Measurements from ENCODE around the gene GJA9.

The GJA9 gene

DNA sequence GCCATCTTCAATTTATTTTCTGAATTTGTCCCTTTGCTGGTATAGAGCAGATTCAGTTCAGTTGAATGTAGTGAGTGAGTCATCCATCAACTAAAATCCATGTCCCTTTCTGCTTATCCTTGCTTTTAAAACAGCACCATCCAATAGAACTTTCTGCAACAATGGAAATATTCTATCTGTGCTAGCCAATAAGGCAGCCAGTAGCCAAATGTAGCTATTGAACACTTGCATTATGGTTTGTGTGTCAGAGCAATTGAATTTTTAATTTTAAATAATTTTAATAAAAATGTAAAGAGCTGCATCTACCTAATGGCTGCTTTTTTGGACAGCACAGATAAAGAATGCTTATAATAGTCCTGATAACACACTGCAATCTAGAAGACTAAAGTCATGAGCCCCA is at the start of gene GJA9:
Gene GJA9 (minus strand): TSS at position 101 of the 400 bp plus-strand sequence. CDS start 5,489 bp downstream, outside the sequence.
- Histone ChIP-seq H3K9me3 (no peaks in the 10 kb centered on the region), H3K27me3 (no peaks in the 10 kb centered on the region), H3K4me1 (ENCODE audit: control insufficient read depth in 1 of 2, insufficient read depth in 1 of 2, low read depth in 1 of 2, low read length in 1 of 2) (no peaks in the 10 kb centered on the region), H3K27ac (no peak within 1 kb of the TSS), H3K36me3 (no peaks in the 10 kb centered on the region), H3K4me3 (ENCODE audit: low read depth in 1 of 2, low read length in 1 of 2) (no peak within 1 kb of the TSS)
- TF ChIP-seq, protein P1, sequence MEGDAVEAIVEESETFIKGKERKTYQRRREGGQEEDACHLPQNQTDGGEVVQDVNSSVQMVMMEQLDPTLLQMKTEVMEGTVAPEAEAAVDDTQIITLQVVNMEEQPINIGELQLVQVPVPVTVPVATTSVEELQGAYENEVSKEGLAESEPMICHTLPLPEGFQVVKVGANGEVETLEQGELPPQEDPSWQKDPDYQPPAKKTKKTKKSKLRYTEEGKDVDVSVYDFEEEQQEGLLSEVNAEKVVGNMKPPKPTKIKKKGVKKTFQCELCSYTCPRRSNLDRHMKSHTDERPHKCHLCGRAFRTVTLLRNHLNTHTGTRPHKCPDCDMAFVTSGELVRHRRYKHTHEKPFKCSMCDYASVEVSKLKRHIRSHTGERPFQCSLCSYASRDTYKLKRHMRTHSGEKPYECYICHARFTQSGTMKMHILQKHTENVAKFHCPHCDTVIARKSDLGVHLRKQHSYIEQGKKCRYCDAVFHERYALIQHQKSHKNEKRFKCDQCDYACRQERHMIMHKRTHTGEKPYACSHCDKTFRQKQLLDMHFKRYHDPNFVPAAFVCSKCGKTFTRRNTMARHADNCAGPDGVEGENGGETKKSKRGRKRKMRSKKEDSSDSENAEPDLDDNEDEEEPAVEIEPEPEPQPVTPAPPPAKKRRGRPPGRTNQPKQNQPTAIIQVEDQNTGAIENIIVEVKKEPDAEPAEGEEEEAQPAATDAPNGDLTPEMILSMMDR (IDR thresholded peaks at IDR 0.05): no peak

- no peaks in the 10 kb centered on the region for H3K9me3 ChIP-seq
- H3K4me3 ChIP-seq (ENCODE audit: low read depth in 1 of 2, low read length in 1 of 2): no peak overlapping the region
- TF ChIP-seq, protein P1 (IDR thresholded peaks at IDR 0.05): no peak
- H3K36me3 ChIP-seq: no peaks in the 10 kb centered on the region
- H3K27me3 ChIP-seq: peaks cover 3% of the 10 kb centered on the region
- no peak overlapping the region for H3K27ac ChIP-seq
- no peaks in the 10 kb centered on the region for H3K4me1 ChIP-seq (ENCODE audit: control insufficient read depth in 1 of 2, insufficient read depth in 1 of 2, low read depth in 1 of 2, low read length in 1 of 2)
These were observed 48.1 kb upstream of the GJA9 start for GRCh38 chr1:38929476-38929875.

GRCh38 chr1:38929054-38929453 is 47.7 kb upstream of the GJA9 start:
- Histone ChIP-seq H3K27me3 (peaks cover 3% of the 10 kb centered on the region), H3K36me3 (no peaks in the 10 kb centered on the region), H3K27ac (no peak overlapping the region), H3K4me3 (ENCODE audit: low read depth in 1 of 2, low read length in 1 of 2) (no peak overlapping the region), H3K9me3 (no peaks in the 10 kb centered on the region), H3K4me1 (ENCODE audit: control insufficient read depth in 1 of 2, insufficient read depth in 1 of 2, low read depth in 1 of 2, low read length in 1 of 2) (no peaks in the 10 kb centered on the region)
- TF ChIP-seq, protein P1 (IDR thresholded peaks at IDR 0.05): no peak

- Histone ChIP-seq H3K27ac (no peak overlapping the region), H3K36me3 (no peaks in the 10 kb centered on the region), H3K4me3 (ENCODE audit: low read depth in 1 of 2, low read length in 1 of 2) (no peak overlapping the region), H3K9me3 (no peaks in the 10 kb centered on the region), H3K4me1 (ENCODE audit: control insufficient read depth in 1 of 2, insufficient read depth in 1 of 2, low read depth in 1 of 2, low read length in 1 of 2) (no peaks in the 10 kb centered on the region), H3K27me3 (no peaks in the 10 kb centered on the region)
- TF ChIP-seq, protein P1 (IDR thresholded peaks at IDR 0.05): no peak
These were observed 44.7 kb upstream of the GJA9 start for GRCh38 chr1:38926091-38926490.

DNA sequence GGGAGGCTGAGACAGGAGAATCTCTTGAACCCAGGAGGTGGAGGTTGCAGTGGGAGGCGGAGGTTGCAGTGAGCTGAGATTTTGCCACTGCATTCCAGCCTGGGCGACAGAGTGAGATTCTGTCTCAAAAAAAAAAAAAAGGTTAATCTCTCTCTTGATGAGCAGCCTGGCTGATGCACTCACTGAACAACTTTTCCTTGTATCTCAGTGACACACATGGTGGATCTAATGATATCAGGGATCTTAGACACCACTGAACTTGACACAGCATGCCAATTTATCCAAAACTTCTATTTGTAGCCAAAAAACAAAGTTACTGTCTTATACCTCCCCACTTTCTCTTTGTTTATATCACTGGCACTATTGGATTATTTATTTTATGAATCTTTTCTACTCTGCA is 44.0 kb upstream of the GJA9 start:
- Histone ChIP-seq H3K9me3 (no peaks in the 10 kb centered on the region), H3K4me3 (ENCODE audit: low read depth in 1 of 2, low read length in 1 of 2) (no peak overlapping the region), H3K27ac (no peak overlapping the region), H3K4me1 (ENCODE audit: control insufficient read depth in 1 of 2, insufficient read depth in 1 of 2, low read depth in 1 of 2, low read length in 1 of 2) (no peaks in the 10 kb centered on the region), H3K27me3 (no peaks in the 10 kb centered on the region), H3K36me3 (no peaks in the 10 kb centered on the region)
- TF ChIP-seq, protein P1 (IDR thresholded peaks at IDR 0.05): no peak

DNA sequence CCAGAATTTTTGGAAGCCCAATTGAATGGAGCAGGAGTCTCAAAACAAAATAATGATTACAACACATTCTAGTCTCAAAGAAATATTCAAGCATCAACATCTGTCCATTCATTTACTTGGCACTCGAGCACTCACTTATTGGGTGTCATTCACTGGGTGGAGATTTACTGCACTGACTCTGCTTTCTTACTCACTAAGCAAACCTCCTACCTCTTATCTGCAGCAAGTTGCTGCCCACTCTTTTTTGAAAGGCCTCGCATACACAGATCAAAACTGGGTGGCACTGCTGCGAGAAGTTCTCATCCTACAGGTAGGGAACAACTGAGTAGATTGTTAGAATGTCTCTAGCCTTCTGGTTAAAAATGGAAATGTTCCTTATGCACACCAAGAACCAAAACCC is 42.2 kb upstream of the GJA9 start:
- no peaks in the 10 kb centered on the region for H3K9me3 ChIP-seq
- H3K4me1 ChIP-seq (ENCODE audit: control insufficient read depth in 1 of 2, insufficient read depth in 1 of 2, low read depth in 1 of 2, low read length in 1 of 2): no peaks in the 10 kb centered on the region
- H3K36me3 ChIP-seq: no peaks in the 10 kb centered on the region
- H3K27me3 ChIP-seq: no peaks in the 10 kb centered on the region
- TF ChIP-seq, protein P1 (IDR thresholded peaks at IDR 0.05): no peak
- H3K27ac ChIP-seq: no peak overlapping the region
- no peak overlapping the region for H3K4me3 ChIP-seq (ENCODE audit: low read depth in 1 of 2, low read length in 1 of 2)

All from neutrophil (primary cell).